Hepatocyte (in vitro differentiated cells): ENCODE data around the gene GALNTL6.

ENCODE experiments used
- EZH2 ChIP-seq: fragments of 200-600 bp; sonication (generic); IDR thresholded peaks from 2 replicates; pipeline ENCODE4 v1.6.1; 2016; ENCODE audit warnings: antibody characterized with exemption, mild to moderate bottlenecking, borderline replicate concordance
- TF ChIP-seq, protein P1 (sequence below): fragments of 200-600 bp; sonication (generic); IDR thresholded peaks from 2 replicates; pipeline ENCODE4 v1.5.1; 2016; ENCODE audit warnings: antibody characterized with exemption, mild to moderate bottlenecking; ENCODE audit not compliant: poor library complexity

DNA sequence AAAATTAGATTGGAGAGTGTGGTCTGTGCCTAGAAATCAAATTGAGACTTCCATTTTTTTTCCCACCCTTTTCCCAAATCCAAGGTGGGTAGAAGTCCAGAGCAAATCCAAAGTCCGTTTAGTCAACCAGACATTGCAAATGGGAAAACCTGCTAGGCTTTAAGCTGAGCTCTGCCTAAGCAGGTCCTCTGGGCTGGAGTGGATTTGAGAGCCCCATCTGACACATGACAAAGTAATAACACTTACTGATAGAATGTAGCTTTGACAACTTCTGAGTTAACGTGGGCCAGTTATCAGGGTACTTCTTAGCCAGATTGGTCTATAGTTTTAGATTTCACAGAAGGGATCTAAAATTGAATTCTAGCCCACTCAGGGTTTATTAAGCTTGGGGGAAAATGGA is 242.3 kb downstream of the GALNTL6 start:
- TF ChIP-seq, protein P1, sequence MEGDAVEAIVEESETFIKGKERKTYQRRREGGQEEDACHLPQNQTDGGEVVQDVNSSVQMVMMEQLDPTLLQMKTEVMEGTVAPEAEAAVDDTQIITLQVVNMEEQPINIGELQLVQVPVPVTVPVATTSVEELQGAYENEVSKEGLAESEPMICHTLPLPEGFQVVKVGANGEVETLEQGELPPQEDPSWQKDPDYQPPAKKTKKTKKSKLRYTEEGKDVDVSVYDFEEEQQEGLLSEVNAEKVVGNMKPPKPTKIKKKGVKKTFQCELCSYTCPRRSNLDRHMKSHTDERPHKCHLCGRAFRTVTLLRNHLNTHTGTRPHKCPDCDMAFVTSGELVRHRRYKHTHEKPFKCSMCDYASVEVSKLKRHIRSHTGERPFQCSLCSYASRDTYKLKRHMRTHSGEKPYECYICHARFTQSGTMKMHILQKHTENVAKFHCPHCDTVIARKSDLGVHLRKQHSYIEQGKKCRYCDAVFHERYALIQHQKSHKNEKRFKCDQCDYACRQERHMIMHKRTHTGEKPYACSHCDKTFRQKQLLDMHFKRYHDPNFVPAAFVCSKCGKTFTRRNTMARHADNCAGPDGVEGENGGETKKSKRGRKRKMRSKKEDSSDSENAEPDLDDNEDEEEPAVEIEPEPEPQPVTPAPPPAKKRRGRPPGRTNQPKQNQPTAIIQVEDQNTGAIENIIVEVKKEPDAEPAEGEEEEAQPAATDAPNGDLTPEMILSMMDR = no peak
- TF ChIP-seq EZH2 = no peak
